Activated T-cell treated with anti-CD3 and anti-CD28 coated beads, Interleukin-2, amount 50 U/mL, for 48 hours (primary cell): ENCODE results near the gene PNPLA6.
A peak's percentile ranks its signal among the peaks of the same experiment; 100 is the strongest.

ENCODE experiments used
- DNase-seq, 2 experiments: peaks; one replicate each; pipeline ENCODE4 v3.0.0-alpha.2; 2020

Gene PNPLA6

GRCh38 chr19:7535047-7535997, at the start of gene PNPLA6:
Gene PNPLA6 (plus strand): TSS chr19:7535717. CDS start chr19:7535789, 72 bp downstream.
- peak; percentile 94 to 97 for DNase-seq

GRCh38 chr19:7486923-7487322, 48.6 kb upstream of the PNPLA6 start:
- no peak for DNase-seq

GRCh38 chr19:7488736-7489353, 46.7 kb upstream of the PNPLA6 start, which contains the start of gene PEX11G:
Gene PEX11G (minus strand): TSS chr19:7489035. CDS start chr19:7489010, 25 bp downstream.
- peak; percentile 93 to 95 for DNase-seq

- DNase-seq = no peak
These were observed 45.9 kb upstream of the PNPLA6 start for GRCh38 chr19:7489609-7490044.

DNA sequence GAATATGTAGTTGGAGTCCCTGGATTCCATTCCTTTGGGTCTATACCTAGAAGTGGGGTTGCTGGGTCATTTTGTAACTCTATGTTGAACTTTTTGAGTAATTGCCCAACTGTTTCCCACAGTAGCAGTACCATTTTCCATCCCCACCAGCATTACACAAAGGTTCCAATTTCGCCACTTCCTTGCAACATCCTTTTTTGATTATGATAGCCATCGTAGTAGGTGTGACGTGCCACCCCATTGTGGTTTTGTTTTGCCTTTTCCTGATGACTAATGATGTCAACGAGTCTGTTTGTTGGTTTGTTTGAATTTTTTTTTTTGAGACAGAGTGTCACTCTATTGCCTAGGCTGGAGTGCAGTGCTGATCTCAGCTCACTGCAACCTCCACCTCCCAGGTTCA, 43.4 kb upstream of the PNPLA6 start:
- peak; percentile 72 for DNase-seq

- DNase-seq = no peak
These were observed 43.0 kb upstream of the PNPLA6 start for GRCh38 chr19:7492558-7492957.

DNA sequence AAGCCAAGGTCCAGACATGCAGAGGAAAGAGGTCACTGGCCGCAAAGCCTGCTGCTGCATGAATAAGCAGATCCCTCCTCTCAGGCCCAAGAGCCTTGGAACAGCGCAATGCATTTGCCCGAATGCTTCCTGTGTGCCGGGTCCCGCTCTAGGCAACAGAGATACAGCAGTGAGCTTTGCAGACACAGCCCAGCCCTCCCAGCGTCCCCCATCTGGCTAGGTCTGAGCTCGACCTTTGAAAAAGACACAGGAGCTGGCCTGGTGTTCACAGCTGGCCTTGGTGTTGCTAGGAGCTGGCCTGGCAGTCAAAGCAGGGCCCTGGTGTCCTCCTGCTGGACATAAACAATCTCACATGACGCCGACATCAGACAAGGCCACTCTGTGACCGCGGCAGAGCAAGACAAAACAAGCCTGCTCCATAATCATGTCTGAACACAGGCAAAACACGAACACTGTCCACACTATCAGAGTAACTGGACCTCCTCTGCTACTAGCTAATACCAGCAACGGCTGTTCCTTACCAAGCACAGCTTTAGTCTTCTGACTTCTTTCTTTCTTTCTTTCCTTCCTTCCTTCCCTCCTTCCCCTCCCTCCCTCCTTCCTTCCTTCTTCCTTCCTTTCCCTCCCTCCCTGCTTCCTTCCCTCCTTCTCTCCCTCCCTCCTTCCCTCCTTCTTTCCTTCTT, 41.0 kb upstream of the PNPLA6 start:
- no peak for DNase-seq

- no peak for DNase-seq
These were observed 38.2 kb upstream of the PNPLA6 start for GRCh38 chr19:7497292-7497691.

DNA sequence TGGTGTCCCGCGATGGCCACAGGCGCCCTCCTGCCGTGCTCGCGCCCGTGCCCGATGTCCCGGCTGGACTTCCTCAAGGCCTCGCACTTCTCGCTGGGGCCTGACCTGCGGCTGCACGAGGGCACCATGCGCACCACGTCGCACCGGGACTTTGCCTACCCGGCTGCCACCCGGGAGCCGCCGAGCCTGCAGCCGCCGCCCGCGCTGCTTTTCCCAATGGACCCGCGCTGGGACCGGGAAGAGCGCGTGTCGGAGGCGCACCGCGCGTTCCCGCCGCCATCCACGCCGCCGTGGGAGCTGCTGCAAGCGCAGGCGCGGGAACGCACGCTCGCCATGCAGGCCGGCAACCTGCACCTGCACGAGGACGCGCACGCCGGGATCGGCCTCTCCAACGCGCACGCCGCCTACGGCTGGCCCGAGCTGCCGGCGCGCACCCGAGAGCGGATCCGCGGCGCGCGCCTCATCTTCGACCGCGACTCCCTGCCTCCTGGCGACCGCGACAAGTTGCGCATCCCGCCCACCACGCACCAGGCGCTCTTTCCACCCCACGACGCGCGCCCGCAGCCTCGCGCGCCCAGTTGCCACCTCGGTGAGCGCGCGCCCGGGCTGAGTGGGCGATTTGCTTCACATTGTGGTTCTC, 34.6 kb upstream of the PNPLA6 start:
- DNase-seq = peak; percentile 68 to 80

DNA sequence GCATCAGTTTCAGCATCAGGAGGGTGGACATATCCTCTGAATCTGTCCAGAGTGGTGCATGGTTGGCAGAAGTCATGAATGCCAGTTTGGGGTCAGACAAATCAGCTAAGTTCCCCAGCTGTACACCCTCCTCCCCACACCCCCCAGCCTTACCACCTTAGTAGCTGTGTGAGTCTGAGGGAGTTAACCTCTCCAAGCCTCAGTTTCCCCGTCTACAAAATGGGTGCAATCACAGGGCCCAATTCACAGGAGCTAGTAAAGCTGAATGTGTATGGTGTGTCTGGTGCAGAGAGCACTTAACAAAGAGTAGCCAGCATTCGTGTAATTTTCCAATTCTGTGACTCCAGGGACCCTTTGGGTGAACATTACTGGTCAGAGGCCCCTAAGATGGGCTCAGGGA, 33.0 kb upstream of the PNPLA6 start:
- no peak for DNase-seq

DNA sequence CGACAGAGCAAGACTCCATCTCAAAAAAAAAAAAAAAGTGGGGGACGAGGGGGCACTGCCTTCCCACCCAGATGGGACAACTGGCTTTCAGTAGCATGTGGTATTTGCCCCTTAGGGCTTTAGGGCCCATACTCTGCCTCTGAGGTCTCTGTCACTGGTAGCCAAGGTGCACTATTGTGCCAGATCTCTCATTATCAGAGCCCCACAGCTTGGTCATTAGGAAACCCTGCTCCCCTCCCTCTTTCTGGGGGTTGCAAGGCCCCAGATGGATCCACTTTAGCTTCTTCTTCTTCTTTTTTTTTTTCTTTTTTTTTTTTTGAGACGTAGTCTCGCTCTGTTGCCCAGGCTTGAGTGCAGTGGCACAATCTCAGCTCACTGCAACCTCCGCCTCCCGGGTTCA, 30.8 kb upstream of the PNPLA6 start:
- no peak for DNase-seq

- DNase-seq = no peak
These were observed 30.2 kb upstream of the PNPLA6 start for GRCh38 chr19:7505288-7505681.

DNA sequence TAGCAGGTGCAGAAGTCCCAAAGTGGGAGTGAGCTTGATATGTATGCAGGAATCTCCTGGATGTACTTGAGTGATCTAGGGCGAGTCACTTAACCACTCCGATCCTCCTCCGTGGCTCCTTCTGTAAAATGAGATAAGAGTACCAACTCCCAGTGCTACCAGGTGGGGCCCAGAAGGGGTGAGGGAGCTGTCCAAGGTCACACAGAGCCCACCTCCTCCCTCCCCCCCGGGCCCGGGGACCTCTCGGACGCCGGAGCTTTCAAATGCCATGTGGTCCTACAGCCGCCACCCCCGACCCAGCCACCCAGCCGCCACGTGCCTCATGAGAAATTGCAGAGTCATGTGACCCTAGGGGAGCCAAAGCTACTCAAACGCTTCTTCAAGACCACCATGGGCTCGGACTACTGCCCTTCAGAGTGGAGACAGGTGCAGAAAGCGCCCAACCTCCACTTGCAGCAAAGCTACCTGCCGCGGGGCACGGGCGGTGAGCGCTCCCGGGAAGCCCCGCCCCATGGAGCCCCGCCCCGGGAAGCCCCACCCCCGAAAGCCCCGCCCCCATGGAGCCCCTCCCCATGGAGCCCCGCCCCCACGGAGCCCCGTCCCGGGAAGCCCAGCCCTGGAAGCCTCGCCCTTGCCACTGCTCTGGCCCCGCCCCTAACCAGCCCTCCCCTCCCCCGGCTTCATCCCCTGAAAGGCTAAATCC, 29.7 kb upstream of the PNPLA6 start:
- peak; percentile 62 to 68 for DNase-seq

- peak; percentile 66 to 77 for DNase-seq
These were observed 28.9 kb upstream of the PNPLA6 start for GRCh38 chr19:7506385-7507328.

DNA sequence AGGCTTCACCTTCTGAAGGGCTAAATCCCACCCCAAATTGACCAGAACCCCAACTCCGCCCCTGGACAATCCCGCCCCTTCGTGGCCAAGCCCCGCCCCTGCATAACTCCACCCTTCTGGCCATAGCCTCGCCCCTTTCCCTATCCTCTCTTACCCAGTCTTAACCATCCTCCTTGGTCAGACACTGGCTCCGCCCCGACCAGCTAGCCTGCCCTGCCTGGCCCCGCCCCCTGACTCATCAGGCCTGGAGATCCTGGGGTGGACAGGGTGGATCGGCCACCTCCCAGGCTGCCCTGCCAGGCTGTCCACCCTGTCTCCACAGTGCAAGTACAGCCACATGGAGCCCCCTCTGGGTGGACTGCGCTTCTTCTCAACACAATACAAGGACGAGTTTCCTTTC, 27.6 kb upstream of the PNPLA6 start:
- DNase-seq = peak; percentile 56 to 57

DNA sequence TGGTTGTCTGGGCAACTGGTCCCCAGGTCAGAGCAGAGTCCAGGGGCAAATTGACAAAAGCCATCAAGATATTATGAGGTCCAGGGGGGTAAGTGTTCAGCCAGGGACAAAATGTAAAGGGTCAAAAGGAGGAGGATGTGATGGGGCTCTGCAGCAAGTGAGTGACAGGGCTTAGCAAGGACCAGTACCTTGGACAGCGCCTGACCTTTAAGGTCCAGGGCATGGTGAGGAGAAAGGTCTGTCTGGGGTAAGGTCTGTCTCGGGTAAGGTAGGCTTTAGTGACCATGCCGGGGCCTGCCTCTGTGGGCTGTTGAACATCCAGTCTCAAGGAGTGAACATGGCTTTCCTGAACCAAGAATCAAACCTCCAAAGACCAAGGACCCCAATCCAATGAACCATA, 25.9 kb upstream of the PNPLA6 start:
- DNase-seq = no peak

- DNase-seq = no peak
These were observed 23.1 kb upstream of the PNPLA6 start for GRCh38 chr19:7512400-7512851.

- DNase-seq = no peak
These were observed 21.5 kb upstream of the PNPLA6 start for GRCh38 chr19:7513809-7514642.

GRCh38 chr19:7515110-7515644, 20.3 kb upstream of the PNPLA6 start:
- DNase-seq = no peak
